ENCODE results near the gene SPAG4.

Gene SPAG4

GRCh38 chr20:35632539-35633115 is 17.0 kb downstream of the SPAG4 start:
- no peak overlapping the region for H3K4me3 ChIP-seq (ENCODE audit: low read depth, low read length)
- no peak overlapping the region for H3K27ac ChIP-seq (ENCODE audit: extremely low read depth, low read depth, low read length)
- ChIA-PET POLR2A (no interaction called here), CTCF (no interaction called here)
- peaks cover 8 to 49% of the 10 kb centered on the region in 2 experiments; a peak in 2 of 3 replicates for H3K36me3 ChIP-seq (ENCODE audit: control insufficient read depth in 2 of 2, insufficient read depth in 1 of 2, low read length in 2 of 2)
- TF ChIP-seq PRDM10 (tag by site-specific recombination; IDR thresholded peaks at IDR 0.05) (no peak), ZNF157 (tag by site-specific recombination; IDR thresholded peaks at IDR 0.05) (no peak), GLI4 (tag by site-specific recombination; IDR thresholded peaks at IDR 0.05) (no peak), ZNF510 (tag by site-specific recombination; IDR thresholded peaks at IDR 0.05; ENCODE audit: insufficient replicate concordance) (no peak), ZSCAN23 (tag by site-specific recombination; IDR thresholded peaks at IDR 0.05) (no peak), ZNF366 (tag by site-specific recombination; conservative IDR thresholded peaks at IDR 0.05) (no peak), ZNF610 (tag by site-specific recombination; IDR thresholded peaks at IDR 0.05; ENCODE audit: borderline replicate concordance) (no peak), REST (tag by site-specific recombination; IDR thresholded peaks at IDR 0.05) (no peak), ZNF629 (tag by site-specific recombination; IDR thresholded peaks at IDR 0.05) (no peak), GLIS2 (tag by site-specific recombination; IDR thresholded peaks at IDR 0.05) (no peak), ZNF692 (tag by site-specific recombination; IDR thresholded peaks at IDR 0.05) (no peak), ZNF280C (tag by site-specific recombination; IDR thresholded peaks at IDR 0.05) (no peak), ZNF670 (tag by site-specific recombination; IDR thresholded peaks at IDR 0.05; ENCODE audit: low read depth) (no peak), GFI1B (tag by site-specific recombination; IDR thresholded peaks at IDR 0.05) (no peak), ZBTB11 (tag by site-specific recombination; conservative IDR thresholded peaks at IDR 0.05; ENCODE audit: low read depth) (no peak), ZNF18 (tag by site-specific recombination; IDR thresholded peaks at IDR 0.05) (no peak), ZNF660 (tag by site-specific recombination; IDR thresholded peaks at IDR 0.05) (no peak), AEBP2 (tag by site-specific recombination; IDR thresholded peaks at IDR 0.05; ENCODE audit: borderline replicate concordance) (no peak)
- H3K9me3 ChIP-seq (ENCODE audit: control insufficient read depth, insufficient read depth, low read depth, low read length), result no peaks in the 10 kb centered on the region
- H3K4me1 ChIP-seq (ENCODE audit: control insufficient read depth, insufficient read depth, low read length), result no peaks in the 10 kb centered on the region
